Ascending aorta (tissue), 2 donors: ENCODE results near the gene MARCHF3. TPM values are rescaled to one million over a fixed set of nuclear protein-coding genes. Genes with fewer than 3 reads are reported as not detected.

Experiments used
- DNase-seq, 2 donors: peaks; one replicate each; pipeline ENCODE4 v3.0.0-alpha.2; 2019; ENCODE audit warnings: low spot score in 2 of 2
- H3K27ac ChIP-seq, 2 donors: fragments of 200-600 bp; sonication (generic); one replicate each; pipeline ENCODE4 v1.5.1; 2016 to 2017; ENCODE audit warnings: mild to moderate bottlenecking in 1 of 2
- H3K27me3 ChIP-seq: fragments of 200-600 bp; sonication (generic); one replicate; pipeline ENCODE4 v1.5.1; 2017
- H3K36me3 ChIP-seq, 2 donors: fragments of 200-600 bp; sonication (generic); one replicate each; pipeline ENCODE4 v1.5.1; 2016
- H3K4me1 ChIP-seq, 2 donors: fragments of 200-600 bp; sonication (generic); one replicate each; pipeline ENCODE4 v1.5.1; 2016 to 2017; ENCODE audit warnings: mild to moderate bottlenecking in 1 of 2
- H3K4me3 ChIP-seq, 2 donors: fragments of 200-600 bp; sonication (generic); one replicate each; pipeline ENCODE4 v1.5.1; 2016 to 2017; ENCODE audit warnings: mild to moderate bottlenecking in 1 of 2
- H3K9me3 ChIP-seq, 2 donors: fragments of 200-600 bp; sonication (generic); one replicate each; pipeline ENCODE4 v1.5.1; 2016
- CTCF ChIP-seq, 3 experiments: fragments of 200-600 bp in 2 of 3; fragments of 450-650 bp in 1 of 3; sonication (generic) in 2 of 3; IDR thresholded peaks; one replicate each; pipeline ENCODE4 v1.5.1; 2016 to 2019; ENCODE audit warnings: antibody characterized with exemption in 3 of 3, mild to moderate bottlenecking in 1 of 3, moderate library complexity in 1 of 3
- intact Hi-C: fragments of 100-400 bp; cut with DNase I; formaldehyde crosslinking; loops from one replicate; pipeline ENCODE4 v1.15.1; 2023
- total RNA-seq: library from RNA; depleted of rRNA; stranded (reverse); fragments of >200 nt; gene quantifications from one replicate; pipeline ENCODE4 v1.1.0, GENCODE V29; 2016

MARCHF3 gene
- total RNA-seq, 1 donor from 2014 or later, result 22.6 TPM

GRCh38 chr5:126984632-126985031 is 45.7 kb downstream of the MARCHF3 start:
- Histone ChIP-seq H3K27ac (no peak overlapping the region), H3K4me3 (no peak overlapping the region), H3K36me3 (no peaks in the 10 kb centered on the region), H3K4me1 (no peaks in the 10 kb centered on the region), H3K27me3 (no peaks in the 10 kb centered on the region), H3K9me3 (no peaks in the 10 kb centered on the region)
- no peak for DNase-seq
- intact Hi-C loops, result no loop called here
- TF ChIP-seq CTCF (IDR thresholded peaks at IDR 0.05), result no peak

GRCh38 chr5:126983874-126984266 is 46.5 kb downstream of the MARCHF3 start:
- H3K27me3 ChIP-seq, result no peaks in the 10 kb centered on the region
- no peaks in the 10 kb centered on the region for H3K36me3 ChIP-seq
- H3K4me3 ChIP-seq, result no peak overlapping the region
- intact Hi-C loops, result no loop called here
- DNase-seq, result no peak
- H3K9me3 ChIP-seq, result no peaks in the 10 kb centered on the region
- TF ChIP-seq CTCF (IDR thresholded peaks at IDR 0.05), result no peak
- H3K27ac ChIP-seq, result no peak overlapping the region
- no peaks in the 10 kb centered on the region for H3K4me1 ChIP-seq

- Histone ChIP-seq H3K27ac (no peak overlapping the region), H3K9me3 (no peaks in the 10 kb centered on the region), H3K4me3 (no peak overlapping the region), H3K27me3 (no peaks in the 10 kb centered on the region), H3K4me1 (no peaks in the 10 kb centered on the region), H3K36me3 (no peaks in the 10 kb centered on the region)
- intact Hi-C loops, result no loop called here
- DNase-seq, result no peak
- TF ChIP-seq CTCF (IDR thresholded peaks at IDR 0.05), result no peak
Measured at GRCh38 chr5:126982926-126983873, 47.2 kb downstream of the MARCHF3 start.

- Histone ChIP-seq H3K4me1 (no peaks in the 10 kb centered on the region), H3K27me3 (no peaks in the 10 kb centered on the region)
- TF ChIP-seq CTCF (IDR thresholded peaks at IDR 0.05), result no peak
Measured at GRCh38 chr5:126982202-126982601, 48.2 kb downstream of the MARCHF3 start.

GRCh38 chr5:126981701-126982100 is 48.7 kb downstream of the MARCHF3 start:
- DNase-seq, result no peak
- intact Hi-C loops, result no loop called here

More at GRCh38 chr5:126982202-126982601, 48.2 kb downstream of the MARCHF3 start:
- H3K27ac ChIP-seq, result no peak overlapping the region
- H3K4me3 ChIP-seq, result no peak overlapping the region
- intact Hi-C loops, result no loop called here
- DNase-seq, result no peak
- no peaks in the 10 kb centered on the region for H3K9me3 ChIP-seq
- H3K36me3 ChIP-seq, result no peaks in the 10 kb centered on the region

More at GRCh38 chr5:126981701-126982100, 48.7 kb downstream of the MARCHF3 start:
- H3K36me3 ChIP-seq, result no peaks in the 10 kb centered on the region
- no peaks in the 10 kb centered on the region for H3K9me3 ChIP-seq
- H3K4me3 ChIP-seq, result no peak overlapping the region
- TF ChIP-seq CTCF (IDR thresholded peaks at IDR 0.05), result no peak
- H3K27ac ChIP-seq, result no peak overlapping the region
- no peaks in the 10 kb centered on the region for H3K27me3 ChIP-seq
- H3K4me1 ChIP-seq, result no peaks in the 10 kb centered on the region
